Stimulated activated CD4-positive, alpha-beta T cell treated with anti-CD3 and anti-CD28 coated beads, Interleukin-2, amount 100 ng/mL, for 48 hours (primary cell): ENCODE results near the gene KIF4A.

Experiments used
- DNase-seq, 2 donors: peaks; one replicate each; pipeline ENCODE4 v3.0.0-alpha.2; 2020

Gene KIF4A

GRCh38 chrX:70410921-70411320 is 121.0 kb downstream of the KIF4A start:
- no peak for DNase-seq

GRCh38 chrX:70411475-70411874 is 121.6 kb downstream of the KIF4A start:
- DNase-seq, result no peak

GRCh38 chrX:70421618-70422017 is 131.7 kb downstream of the KIF4A start:
- DNase-seq, result no peak

- DNase-seq, result no peak
Observed at GRCh38 chrX:70422851-70423341, 133.0 kb downstream of the KIF4A start, which contains the start of gene GDPD2. Gene GDPD2, plus strand, starts transcription at chrX:70423314. Its CDS starts 1,671 bp downstream, at chrX:70424985.

- no peak for DNase-seq
Observed at GRCh38 chrX:70423936-70424675, 134.2 kb downstream of the KIF4A start.

- no peak for DNase-seq
Observed at GRCh38 chrX:70424801-70425200, 134.9 kb downstream of the KIF4A start.

GRCh38 chrX:70426286-70427278 is 136.7 kb downstream of the KIF4A start:
- DNase-seq, result no peak

- no peak for DNase-seq
Observed at GRCh38 chrX:70427365-70427764, 137.5 kb downstream of the KIF4A start.

GRCh38 chrX:70429759-70430158 is 139.9 kb downstream of the KIF4A start:
- DNase-seq, result no peak

DNA sequence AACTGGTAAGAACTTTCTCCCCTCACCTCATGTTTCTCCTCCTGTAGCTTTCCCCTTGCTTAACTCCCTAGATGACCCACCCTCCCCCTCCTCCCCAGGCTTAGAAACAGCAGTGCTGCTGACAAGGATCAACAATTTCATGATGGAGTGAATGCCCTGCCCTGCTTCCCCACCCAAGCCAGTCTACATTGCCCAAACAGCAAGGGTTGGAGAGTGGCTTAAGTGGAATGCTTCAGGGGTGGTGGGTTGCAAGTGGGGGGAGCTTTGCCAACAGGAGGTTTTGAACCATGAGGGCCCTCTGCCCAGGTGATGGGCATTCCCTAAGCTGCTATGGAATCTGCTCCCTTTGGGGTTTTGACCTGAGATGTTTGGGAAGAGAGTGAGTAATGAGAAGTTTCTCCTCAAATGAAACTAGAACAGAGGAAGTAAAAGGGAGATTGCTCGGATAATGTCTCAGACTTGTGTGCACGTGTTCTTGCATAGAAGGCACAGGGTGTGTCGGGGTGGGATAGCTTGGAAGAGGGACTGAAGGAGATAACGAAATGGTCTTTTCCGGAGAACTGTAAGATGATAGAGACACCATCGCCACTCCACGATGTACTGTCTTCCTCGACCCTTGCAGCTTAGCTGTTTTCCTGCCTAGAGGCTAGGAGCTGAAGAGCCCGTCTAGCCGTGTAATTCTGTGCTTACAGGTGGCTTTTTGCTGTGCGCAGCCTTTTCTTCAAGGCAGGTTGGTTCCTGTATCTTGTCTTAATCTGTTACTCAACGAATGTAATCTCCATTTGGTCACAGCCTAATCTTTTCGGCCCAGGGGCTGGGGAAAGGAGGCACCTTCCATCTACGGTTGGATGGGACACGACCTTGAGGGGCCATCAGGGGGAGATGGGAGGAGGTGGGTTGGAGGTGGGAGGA is 143.3 kb downstream of the KIF4A start:
- no peak for DNase-seq

GRCh38 chrX:70433848-70434351 is 144.0 kb downstream of the KIF4A start:
- DNase-seq, result peak; percentile 57 to 68

DNA sequence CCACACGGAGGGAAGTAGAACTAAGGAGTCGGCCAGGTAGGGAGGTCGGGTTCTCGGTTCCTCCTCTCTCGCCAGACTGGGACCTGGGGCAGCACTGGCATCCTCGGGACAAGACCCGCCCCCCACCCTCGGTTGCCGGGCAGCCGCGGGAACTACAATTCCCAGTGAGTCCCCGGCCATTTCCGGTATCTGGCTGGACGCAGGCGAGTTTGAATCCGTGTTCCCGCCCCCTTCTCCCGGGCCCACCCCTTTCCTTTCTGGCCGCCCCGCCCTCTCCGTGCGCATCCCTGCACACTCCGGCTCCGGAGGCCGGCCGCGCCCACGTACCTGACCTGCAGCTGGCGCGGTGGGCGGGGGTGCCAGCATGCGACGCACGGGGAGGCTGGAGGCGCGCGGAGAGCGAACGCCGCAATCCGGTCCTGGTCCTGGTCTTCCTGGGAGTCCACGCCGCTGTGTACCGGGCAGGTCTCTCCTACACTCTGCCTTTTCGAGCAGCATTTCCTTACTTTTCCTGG is 144.5 kb downstream of the KIF4A start:
- DNase-seq, result peak; percentile 51 to 63

DNA sequence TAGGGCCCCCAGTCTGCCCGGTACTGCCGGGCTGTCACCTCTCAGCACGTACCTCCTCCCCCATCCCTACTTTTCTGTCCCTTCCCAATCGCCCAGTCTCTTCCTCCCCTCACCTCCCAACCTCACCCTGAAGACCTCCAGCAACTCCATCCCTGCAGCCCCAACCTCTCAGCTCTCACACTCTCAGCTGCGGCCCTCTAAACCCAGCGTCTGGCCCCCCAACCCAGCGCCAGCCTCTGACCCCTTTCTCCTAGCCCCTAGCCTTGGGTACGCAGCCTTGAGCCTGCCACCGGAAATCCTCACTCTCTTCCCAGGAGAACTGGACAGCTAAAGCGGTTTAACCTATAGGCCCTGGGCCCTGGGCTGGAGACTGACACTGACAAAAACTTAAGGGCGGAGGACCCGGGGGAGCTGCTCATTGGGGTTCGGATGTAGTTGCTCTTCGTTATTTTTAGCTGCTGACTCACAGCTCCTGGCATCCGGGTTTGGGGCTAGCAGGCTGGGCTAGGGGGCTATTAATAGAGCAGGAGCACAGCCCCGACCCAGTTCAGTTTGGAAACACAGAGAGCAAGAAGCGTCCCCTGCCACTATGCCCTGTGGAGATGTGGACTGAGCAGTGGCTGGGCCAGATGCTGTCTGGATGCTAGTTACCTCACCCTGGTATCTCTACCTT is 145.1 kb downstream of the KIF4A start:
- no peak for DNase-seq

DNA sequence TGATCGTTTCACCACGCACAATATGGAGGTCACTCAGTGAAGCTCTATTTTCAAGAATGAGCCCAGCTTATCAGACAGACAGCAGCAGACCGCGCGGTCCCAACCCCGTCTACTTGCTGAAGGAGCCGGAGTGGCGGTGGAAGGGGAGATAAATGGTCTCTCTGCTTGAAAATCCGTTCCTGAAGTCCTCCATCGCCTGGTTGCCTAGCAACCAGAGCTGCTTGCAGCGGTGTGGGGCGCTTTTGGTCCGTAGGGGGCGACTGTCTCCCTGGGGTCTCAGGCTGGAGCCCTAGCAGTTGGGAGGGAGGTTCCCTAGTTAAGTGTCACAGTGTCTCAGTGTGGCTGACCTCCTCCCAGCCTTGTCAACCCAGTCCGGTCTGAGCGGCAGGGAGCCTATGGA is 146.4 kb downstream of the KIF4A start:
- no peak for DNase-seq

- DNase-seq, result no peak
Observed at GRCh38 chrX:70437011-70437410, 147.1 kb downstream of the KIF4A start.

DNA sequence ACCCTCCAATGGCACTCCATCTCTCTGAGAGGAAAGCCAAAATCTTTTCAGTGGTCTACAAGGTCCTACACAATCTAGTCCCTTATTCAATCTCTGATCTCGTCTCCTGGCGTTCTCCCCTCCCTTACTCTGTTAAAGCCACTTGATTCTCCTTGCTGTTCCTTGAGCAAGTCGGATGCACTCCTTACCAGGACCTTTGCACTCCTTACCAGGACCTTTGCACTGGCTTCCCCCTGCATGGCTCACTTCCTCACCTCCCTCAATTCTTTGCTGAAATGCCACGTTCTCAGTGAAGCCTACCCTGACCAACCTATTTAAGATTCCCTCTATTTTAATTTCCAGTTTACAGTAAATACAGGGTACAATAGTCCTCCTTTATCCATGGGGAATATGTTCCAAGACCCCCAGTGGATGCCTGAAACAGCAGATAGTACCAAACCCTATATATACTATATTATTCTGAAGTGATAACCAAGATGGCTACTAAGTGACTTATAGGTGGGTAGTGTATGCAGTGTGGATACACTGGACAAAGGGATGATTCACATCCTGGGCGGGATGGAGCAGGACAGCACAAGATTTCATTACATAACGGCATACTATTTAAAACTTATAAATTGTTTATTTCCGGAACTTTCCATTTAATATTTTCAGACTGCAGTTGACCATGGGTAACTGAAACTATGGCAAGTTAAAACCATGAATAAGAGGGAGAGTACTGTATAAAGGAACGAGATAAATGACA is 148.2 kb downstream of the KIF4A start:
- no peak for DNase-seq

DNA sequence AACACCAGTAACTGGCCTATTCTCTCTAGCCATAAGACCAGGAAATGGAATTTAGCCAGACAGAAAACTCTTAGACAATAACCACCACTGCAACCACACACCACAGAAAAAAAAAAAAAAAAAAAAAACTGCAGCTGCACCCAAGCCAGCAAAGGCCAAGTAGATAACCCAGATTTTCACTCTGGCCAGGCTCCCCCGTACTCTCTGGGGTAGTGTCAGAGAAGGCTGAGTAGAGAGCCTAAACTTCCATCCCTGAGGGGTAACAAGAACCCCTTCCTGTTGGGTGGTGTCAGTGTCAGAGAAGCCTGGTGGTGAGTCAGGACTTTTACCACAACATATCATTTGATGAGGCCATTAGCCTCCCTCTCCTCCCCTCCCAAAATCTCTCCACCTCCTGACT is 149.1 kb downstream of the KIF4A start:
- DNase-seq, result no peak

GRCh38 chrX:70442224-70442623 is 152.3 kb downstream of the KIF4A start:
- DNase-seq, result no peak

DNA sequence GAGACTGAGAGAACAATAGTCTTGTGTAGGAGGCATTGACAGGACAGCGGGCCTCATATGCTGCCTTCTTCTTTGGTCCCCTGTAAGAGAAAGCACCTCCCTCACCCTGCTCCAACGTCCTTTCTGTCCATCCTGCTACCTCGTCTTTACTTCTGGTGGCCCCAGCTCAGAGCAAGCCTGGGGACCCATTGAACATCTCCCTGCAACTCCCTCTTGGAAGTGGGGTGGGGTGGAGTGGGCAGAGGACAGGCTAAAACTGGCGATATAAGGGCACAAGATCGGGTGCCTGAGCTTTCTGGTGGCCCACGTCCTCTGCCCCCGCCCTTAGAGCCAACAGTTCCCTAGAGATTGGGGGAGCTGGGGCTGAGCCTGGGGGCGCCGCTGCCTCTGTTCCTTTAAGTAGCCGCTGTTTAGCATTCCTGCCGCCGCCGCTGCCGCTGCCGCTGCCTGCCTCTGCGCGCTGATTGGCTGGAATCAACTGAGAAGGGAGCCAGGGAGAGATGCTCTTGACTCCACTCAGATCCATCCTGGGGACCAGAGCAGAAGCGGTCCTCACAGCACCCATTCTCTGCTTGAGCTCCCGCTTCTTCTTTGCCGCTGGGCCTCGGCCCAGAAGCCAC is 154.5 kb downstream of the KIF4A start, which contains the start of gene DLG3:
Gene DLG3 (plus strand): TSS at position 510 of the 620 bp plus-strand sequence. CDS start 367 bp downstream, outside the sequence.
- no peak for DNase-seq
